GM19438 (cell line): ENCODE measurements around the gene LRRK1.
"Not testable (repeated sequence)": the region's sequence is repeated elsewhere in the genome, so short reads cannot be mapped to it uniquely, and the experiment has no call there.

Source experiments
- ATAC-seq: cut with Tn5 transposase; IDR thresholded peaks from one replicate; pipeline ENCODE4 v1.9.1; 2021; ENCODE audit warnings: low read depth; ENCODE audit not compliant: unreplicated experiment

LRRK1 gene

DNA sequence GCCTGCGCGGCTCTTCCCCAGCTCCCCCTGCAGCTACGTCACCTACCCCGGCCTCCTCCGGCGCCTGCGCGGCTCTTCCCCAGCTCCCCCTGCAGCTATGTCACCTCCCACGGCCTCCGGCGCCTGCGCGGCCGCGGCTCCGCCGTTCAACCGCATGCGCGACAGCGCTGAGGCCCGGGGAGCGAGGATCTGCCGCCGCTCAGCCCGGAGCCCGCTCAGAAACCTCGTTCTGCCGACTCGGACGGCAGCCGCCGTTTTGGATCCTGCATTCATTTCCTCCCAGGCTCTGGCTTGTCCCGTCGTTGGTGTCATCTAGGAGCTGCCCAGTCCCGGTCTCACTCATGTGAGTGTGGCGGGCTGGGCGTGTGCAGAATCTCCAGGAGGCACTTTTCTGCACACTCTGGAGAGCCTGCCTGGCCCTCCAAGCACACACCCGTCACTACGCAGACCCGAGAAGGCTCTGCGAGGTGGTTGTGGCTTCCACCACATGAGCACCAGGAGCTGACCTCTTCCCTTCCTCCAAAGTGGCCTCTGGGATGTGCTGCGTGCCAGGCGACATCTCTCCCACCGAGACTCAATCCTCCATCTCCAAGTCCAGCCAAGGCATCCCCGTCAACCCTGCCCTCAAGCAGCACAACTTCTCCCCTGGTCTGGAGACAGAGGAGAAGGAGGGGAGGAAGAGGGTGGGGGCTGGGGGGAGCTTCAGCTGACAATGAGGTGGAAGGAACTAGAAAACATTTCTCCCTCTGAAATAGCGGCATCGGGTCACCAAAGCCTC, 167.4 kb downstream of the LRRK1 start:
- no peak for ATAC-seq

DNA sequence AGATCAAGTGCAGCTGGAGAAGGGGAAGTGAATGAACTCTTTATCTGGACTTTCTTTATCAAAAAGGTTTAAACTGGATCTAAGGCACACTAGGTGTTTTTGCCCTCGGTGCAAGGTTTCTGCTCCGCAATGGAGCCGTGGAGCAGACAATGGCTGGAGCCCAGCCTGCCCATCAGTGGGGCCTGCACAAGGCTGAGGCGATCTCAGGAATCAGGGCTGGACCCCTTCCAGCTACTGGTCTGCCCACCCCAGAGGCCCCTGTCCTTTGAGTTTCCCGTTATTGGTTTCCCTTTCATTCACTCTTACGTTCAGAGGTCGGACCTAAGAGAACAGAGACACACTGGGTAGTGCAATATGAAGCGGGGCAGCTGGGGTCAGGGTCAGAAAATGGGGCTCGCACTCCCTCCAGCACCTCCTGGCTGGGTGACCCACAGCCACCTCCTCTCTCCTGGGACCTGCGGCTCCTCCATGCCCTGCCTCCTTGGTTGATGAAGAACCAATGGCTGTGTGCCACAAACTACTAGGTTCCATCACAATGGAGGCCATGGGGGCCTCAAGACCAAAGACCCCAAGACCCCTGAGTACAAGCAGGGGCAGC, 168.1 kb downstream of the LRRK1 start:
- ATAC-seq = no peak

DNA sequence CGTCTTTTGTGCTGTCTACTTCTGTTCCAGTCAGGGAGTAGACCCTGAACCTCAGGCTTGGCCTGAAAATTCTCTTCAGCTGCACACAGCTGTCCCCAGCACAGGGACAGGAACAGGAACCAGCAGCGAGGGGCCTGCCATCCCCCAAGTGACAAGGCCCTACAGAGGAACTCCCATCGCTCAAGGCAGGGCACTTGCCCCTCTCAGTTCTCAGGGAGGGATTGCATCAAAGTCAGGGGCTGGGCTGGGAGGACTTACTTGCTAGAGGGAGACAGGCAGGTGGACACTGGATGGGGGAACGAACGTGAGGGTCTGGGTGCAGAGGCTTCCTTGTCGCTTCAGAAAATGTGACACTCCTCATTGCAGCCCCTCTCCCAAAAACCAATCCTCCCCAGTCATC, 169.1 kb downstream of the LRRK1 start:
- ATAC-seq = no peak

DNA sequence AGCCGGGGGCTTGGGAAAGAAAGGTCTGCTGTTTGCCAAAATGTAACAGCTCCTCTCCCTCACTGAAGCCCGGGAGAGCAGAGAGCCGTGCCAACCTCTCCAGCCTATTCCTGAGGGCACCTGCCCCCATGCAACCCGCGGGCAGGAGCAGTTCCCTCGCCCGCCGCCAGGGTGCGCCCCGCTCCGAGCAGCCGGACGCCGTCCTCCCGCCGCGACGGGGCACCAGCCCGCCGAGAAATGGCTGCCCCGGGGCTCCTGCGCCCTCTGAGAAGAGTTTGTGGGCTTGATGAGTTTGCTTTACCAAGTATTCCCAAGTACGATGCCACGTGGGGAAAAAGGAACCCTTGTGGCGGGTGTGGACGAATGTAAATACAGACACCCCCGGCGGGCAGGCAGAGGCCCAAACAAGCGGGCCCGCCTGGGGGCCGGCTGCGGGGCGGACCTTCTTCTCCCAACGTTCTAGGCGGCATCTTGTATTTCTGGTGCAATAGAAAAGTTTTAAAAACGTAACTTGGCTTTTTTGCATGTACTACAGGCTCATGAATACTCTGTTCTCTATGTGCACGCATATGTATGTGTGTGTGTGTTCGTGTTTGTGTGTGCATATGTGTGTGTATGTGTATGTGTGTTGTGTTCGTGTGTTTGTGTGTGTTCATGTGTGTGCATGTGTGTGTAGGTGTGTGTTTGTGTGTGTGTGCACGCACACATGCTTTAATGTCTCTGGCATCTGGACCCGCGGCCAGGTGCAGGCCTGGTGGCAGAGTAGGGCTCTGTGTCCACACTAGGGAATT, 169.8 kb downstream of the LRRK1 start:
- ATAC-seq = no peak

DNA sequence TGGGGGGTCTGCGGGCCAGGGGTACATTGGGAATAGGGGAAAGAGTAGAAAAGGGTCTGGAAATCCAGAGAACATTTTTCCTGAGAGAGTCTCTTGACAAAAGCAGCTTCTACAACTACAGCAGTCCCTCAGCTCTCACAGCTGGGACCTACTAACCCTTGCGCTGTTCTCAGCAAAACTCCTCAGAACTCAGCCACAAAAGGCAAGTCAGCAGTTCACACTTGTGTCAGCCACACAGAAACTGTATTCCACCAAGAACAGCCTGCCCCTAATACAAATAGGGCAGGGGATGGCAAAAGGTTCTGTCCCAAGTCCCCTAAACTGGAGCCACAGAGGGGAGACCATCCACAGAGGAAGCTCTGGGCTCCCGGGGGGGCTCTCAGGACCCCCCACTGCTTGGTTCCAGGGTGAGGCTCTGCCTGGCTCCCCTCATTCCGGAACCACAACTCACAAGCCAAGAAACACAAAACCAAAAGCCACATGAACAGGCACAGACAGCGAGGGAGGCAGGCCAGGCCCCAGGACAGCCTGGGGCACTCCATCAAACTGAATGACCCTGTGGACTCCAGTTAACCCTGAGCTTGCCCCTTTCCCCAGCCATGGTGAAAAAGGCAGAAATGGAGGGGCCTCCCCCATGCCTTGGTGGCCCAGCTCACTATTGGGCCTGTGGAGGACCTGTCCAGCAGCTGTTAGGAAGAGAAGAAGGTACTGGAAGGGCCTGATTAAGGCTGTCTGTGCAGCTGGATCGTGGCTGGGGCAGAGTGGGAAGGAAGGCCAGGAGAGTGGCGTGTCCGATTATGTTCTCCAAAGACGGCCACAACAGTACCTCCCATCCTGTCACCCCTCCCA, 170.6 kb downstream of the LRRK1 start:
- no peak for ATAC-seq

DNA sequence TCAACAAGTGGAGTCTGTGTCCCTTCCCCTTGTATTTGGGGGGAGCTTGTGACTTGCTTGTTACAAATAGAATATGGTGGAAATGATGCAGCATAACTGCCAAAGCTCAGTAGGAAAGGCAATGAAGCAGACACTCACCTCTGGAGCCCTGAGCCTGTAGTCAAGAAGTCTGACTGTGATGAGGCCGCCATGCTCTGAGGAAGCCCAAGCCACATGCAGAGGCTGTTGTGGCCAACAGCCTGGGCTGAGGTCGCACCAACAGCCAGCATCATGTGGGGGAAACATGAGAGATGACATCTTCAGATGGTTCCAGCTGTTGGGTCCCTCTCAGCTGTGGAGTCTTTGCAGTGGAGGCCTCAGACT, 171.3 kb downstream of the LRRK1 start:
- ATAC-seq = no peak

DNA sequence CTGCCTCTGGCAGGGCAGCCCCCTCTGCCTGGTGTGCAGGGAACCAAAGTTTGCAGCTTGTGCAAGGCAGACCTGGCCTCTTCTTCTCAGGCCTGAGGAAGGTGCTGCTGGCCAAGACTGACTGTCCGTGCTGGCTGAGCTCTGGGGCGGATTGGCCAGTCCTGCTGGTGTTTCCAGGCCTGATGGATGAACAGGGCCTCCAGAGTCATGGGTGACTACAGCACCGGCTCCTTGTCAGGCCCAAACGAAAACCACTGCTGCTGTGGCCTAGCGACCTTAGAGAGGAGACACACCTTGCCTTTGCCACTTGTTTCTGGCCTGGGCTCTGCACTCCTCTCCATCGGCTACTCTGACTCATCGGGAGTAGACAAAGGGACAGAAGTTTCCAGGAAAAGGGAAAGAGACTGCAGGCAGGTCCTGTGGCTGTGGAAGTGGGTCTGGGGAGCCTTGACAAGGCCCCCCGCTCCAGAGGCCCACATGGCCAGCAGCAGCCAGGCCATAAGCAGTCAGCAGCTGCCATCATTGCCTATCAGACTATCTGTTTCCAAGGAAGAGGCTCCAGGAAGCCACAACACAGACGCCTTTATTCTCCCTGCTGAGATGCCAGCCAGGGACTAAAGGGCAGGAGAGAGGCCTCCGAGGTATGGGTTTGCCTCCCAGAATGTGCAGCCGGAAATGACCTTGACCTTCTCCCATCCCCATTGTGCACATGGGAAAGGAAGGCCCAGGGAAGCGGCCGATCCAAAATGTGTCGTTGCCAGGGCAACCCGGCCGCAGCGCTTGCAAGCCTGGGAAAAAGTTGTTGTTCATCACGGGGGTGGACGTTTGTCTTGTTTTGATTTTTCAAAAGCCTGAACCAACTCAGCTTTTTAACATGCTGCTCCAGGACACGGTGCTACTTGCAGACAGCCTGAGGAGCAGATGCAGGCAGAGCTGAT, 172.2 kb downstream of the LRRK1 start:
- ATAC-seq = no peak

DNA sequence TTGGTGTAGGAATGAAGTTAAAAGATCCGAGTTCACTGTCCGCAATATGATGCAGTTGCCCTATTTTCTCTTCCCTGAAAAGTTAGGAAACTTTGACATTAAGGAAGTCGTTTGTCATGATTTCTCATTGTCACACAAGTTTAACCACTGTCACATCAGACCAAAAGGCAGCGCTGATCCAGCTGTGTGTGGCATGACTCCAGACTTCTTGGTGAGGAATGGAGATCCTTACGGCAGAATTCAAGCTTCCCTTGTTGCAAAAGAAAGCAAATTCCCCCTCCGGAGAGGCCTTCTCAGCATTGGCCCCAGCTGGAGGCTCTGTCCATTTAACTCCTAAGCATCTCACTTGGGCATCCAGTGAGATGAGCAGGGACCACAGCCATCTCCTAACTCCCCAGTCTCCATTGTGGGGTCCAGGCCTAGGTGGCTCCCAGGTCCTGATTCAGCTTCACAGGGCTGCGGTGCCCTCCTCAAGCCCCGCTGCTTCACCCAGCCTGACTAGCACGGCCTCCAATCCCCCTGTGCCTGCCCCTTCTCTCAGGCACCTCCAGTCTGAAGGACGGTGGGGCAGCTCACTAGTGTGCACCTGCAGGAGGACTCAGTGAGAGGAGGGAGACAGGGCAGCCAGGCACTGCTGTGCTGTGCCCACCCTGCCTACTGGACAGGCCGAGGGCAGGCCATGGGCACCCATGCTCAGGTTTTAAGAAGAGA, 173.2 kb downstream of the LRRK1 start:
- ATAC-seq = no peak

DNA sequence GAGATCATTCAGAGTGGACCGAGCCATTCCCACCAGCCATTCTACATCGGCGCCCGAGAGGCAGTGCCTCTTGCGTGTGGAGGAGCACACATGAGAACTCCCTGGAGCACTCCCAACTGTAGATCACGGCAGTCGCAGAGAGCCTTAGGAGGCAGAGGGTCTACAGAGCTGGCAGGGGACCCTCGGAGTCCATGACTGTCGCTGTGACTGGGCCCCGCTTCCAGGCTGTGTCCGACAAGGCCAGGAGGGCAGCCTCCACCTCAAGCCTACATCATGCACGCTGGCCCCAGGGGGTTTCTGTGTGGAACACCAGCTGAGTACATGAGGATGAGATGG, 173.7 kb downstream of the LRRK1 start:
- ATAC-seq = no peak

DNA sequence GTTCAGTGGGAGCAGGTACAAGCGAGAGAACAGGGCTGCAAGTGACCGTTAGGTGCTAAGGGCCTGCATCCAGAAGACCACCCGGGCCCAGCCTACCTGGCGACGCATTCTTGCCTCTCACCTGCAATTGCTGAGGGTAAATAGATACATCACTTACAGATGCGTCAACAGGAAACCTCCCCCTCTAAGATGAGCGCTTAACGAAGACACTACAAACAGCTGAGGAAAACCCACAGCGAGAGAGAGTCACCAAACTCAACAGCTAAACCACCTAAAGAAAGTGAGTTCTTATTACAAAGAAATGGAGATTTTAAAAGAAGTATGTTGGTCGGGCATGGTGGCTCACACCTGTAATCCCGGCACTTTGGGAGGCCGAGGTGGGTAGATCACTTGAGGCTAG, 174.8 kb downstream of the LRRK1 start:
- no peak for ATAC-seq

DNA sequence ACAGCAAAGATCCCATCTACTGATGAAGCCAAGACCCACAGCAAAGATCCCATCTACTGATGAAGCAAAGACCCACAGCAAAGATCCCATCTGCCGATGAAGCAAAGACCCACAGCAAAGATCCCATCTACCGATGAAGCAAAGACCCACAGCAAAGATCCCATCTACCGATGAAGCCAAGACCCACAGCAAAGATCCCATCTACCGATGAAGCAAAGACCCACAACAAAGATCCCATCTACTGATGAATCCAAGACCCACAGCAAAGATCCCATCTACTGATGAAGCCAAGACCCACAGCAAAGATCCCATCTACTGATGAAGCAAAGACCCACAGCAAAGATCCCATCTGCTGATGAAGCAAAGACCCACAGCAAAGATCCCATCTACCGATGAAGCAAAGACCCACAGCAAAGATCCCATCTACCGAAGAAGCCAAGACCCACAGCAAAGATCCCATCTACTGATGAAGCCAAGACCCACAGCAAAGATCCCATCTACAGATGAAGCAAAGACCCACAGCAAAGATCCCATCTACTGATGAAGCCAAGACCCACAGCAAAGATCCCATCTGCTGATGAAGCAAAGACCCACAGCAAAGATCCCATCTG, 176.7 kb downstream of the LRRK1 start:
- not testable (repeated sequence) for ATAC-seq

DNA sequence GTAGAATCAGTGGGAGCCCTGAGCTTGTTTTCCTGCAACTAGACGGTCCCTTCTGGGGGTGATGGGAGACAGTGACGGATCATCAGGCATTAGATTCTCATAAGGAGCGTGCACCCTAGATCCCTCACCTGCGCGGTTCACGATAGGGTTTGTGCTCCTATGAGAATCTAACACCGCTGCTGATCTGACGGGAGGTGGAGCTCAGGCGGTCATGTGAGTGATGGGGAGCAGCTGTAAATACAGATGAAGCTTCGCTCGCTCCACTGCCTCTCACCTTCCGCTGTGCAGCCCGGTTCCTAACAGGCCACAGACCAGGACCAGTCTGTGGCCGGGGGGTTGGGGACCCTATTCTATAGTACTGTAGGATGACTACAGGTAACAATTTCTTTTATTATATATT, 178.0 kb downstream of the LRRK1 start:
- no peak for ATAC-seq

DNA sequence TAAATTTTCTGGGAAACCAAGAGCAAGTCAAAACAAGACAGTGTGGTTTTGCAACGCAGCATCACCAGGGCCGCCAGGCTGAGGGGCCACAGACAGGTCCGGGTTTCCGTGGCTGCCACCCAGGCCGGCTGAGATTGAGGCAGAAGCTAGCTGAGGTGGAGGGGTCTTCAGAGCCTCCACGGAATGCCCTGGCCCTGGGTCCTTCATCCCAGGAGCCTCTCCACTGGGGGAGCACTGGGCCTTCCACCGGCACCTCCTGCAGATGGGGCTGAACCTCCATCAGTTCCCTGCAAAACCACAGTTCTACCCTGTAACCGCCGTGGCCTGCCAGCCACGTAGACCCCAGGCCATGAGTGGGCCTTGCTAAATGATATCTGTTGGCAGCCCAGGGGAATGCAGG, 180.0 kb downstream of the LRRK1 start:
- no peak for ATAC-seq

DNA sequence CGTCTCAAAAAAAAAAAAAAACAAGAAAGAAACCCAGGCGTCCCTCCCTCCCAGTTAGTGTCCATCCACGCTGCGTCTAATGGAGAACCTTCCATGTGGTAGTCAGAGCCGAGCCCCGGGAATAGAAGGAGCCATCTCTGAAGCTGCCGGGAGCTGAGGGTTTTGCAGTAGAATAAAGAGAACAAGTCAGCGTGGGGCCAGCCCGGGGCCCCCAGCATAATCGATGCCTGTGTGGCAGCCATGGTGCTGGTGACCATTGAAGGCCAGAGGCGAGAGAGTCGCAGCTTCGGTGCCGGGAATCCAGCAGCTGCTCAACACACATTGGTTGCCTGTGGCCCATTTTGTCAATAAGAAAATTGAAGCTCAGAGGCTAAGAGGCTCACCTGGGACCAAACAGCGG, 181.0 kb downstream of the LRRK1 start:
- no peak for ATAC-seq

DNA sequence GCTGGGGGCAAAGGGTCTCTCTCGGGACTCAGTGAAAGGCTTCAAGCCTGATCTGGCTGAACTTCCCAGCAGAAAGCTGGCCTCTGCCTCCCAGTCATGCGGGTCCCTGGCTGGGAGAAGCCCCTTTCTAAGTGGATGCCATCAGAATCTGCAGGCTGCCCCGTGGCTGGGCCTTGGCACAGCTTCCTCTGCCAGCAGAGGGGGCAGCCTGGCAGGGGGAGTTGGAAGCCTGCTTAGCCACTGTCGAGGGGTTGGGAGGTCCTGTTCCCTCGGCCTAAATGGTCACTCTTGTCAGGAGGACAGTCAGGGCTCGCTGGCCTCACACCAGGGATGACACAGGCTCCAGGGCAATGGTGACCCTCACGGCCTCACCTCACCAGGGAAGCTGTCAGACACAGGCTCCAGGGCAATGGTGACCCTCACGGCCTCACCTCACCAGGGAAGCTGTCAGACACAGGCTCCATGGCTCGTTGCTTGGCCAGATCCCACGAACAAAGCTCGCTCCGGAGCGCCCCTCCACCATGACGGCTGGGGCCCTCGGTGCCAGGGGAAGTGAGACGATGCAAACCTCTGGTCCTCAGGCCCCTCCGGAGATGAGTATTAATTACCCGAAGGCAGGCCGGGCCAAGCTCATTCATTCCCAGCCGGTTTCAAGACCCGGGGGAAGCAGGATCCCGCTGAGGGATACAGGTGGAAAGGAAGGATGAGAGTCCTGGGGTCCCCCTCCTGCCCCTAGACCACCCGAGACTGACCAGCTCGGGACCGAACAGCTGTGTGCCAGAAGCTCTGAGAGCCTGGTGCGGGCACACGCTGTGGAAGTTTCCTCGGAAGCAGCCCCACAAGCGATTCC, 181.7 kb downstream of the LRRK1 start:
- no peak for ATAC-seq

DNA sequence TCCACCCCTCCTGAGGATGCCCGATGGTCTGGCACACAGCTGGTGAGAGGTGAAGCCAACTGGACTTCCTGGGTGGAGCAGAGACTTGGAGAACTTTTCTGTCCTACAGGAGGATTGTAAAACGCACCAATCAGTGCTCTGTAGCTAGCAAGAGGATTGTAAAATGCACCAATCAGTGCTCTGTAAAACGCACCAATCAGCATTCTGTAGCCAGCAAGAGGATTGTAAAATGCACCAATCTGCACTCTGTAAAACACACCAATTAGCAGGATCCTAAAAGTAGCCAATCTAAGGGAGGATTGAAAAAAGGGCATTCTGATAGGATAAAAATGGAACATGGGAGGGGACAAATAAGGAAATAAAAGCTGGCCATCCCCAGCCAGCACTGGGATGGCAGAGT, 182.5 kb downstream of the LRRK1 start:
- no peak for ATAC-seq

DNA sequence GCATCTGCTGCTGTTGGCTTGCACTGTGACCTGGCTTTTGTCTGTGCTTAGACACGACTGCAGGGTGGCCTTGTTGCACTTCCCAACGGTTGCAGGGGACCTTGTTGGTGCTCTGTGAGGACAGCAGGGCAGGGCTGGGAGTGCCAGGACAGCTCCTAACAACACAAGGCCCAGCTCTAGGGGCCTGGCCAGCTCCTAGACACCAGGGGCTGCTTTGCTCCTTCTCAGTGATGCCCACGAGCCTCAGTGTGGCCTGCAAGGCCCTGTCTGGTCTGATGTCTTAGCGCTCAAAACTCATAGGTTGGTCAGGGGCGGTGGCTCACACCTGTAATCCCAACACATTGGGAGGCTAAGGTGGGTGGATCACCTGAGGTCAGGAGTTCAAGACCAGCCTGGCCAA, 183.6 kb downstream of the LRRK1 start:
- no peak for ATAC-seq

DNA sequence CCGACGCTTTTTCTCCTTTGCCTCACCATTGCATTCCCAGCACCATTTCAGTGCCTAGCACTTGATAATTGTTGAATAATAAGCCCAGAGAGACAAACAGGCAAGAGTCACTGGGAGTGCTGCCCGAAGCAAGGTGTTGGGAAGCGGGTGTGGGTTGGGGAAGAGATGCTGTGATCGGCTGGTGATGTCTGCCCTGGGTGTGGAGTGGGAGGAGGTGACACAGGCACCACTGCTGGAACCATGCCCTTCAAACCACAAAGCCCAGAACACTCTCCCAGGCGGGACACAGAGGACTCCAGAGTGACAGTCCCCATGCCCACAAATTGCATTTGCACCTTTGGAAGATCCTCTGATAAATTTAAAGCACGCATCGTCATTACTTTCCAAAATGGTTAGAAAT, 184.4 kb downstream of the LRRK1 start:
- ATAC-seq = no peak
